Measurements from ENCODE around the gene RTN4R.

Gene RTN4R

DNA sequence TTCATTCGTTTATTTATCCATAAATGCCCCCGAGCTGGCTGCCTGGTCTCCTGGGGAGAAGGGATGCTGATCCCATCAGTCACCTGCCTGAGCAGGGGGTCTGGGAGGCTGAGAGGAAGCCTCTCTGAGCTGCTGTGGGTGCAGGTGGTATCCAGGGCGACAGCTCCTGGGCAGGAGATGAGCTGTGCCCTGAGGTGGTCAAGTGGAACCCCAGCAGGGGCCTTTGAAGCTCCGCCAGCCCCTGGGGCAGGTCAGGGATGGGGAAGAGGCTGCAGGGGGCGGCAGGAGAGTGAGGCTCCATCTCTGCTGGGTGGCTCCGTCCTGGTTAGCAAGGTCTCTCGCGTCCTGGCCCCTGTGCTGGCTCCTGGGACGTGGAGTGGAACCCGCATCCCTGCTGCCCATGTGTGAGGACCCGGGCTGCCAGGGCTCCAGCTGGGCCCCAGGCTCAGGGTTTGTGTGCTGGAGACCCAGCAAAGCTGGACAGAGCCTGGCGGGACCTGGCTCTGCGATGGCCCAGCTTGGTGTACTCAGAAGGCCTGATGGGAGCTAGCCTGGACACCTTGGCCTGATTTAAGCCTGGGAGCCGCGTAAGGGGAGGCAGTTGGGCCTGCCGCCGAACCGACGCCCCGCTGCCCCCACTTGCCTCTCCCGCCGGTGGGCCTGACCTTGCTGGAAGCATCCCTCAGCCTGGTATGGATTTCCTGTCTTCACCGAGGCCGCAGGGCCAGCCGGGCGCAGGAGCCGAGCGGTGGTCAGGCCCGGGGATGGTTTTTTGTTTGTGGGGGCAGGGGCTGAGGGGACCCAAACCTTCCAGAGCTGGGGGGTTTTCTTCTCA lies 44.5 kb downstream of the RTN4R start:
- Histone ChIP-seq H3K36me3 (no peaks in the 10 kb centered on the region), H3K4me1 (peaks cover 0 to 53% (median 37%) of the 10 kb centered on the region in 10 experiments; a peak in 16 of 20 replicates), H3K9me3 (replicated peaks in 1 of 11) (peaks cover 5 to 14% (median 8%) of the 10 kb centered on the region in 11 experiments; a peak in 19 of 22 replicates), H3K9ac (peak overlapping the region in 4 of 11 experiments; percentile 3 to 49 (median 27); a peak in 3 of 22 replicates), H3K27ac (no peak overlapping the region), H3K27me3 (no peaks in the 10 kb centered on the region), H3K4me3 (no peak overlapping the region), H4K20me1 (no peaks in the 10 kb centered on the region), H3K4me2 (peak overlapping the region in 9 of 11 experiments; percentile 12 to 74 (median 61); a peak in 14 of 22 replicates)
- TF ChIP-seq Cebpa-rat (IDR thresholded peaks at IDR 0.05): no peak

DNA sequence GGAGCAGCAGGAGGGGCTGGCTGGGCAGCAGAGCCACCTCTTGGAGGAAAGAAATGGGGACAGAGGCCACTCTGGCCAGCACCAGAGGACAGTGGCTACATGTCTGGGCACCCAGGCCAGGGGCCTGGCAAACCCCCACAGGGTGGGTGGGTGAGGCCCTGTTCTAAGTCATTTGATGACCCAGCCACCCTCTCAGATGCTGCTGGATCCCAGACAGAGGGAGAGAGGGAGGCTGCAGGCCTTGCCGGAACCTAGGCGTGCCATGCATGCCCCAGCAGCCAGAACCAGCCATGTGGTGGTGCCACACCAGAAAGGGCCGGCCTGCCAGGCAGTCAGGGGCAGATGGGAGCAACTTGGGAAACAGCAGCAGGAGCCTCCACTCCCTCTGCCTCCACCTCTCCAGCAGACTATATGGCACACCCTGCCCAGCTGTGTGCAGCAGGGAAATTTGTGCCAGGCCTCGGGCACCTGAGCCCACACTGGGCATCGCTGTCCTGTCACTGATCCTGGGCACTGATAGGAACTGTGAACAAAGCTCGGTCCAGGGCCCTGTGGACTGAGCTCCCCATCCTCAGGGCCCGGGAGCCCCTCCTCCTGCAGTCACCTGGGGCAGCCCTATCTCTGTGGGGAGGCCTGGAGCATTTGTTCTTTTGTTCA lies 45.2 kb downstream of the RTN4R start:
- Histone ChIP-seq H4K20me1 (no peaks in the 10 kb centered on the region), H3K4me1 (peaks cover 0 to 50% (median 36%) of the 10 kb centered on the region in 10 experiments; a peak in 16 of 20 replicates), H3K4me3 (no peak overlapping the region), H3K36me3 (no peaks in the 10 kb centered on the region), H3K4me2 (peak overlapping the region in 9 of 11 experiments; percentile 12 to 74 (median 61); a peak in 17 of 22 replicates), H3K9ac (peak overlapping the region in 5 of 11 experiments; percentile 3 to 58 (median 31); a peak in 6 of 22 replicates), H3K9me3 (replicated peaks in 1 of 11) (peaks cover 5 to 14% (median 8%) of the 10 kb centered on the region in 11 experiments; a peak in 19 of 22 replicates), H3K27ac (peak overlapping the region in 1 of 11 experiments; percentile 25; a peak in 1 of 22 replicates), H3K27me3 (no peaks in the 10 kb centered on the region)
- no peak for TF ChIP-seq Cebpa-rat (IDR thresholded peaks at IDR 0.05)

DNA sequence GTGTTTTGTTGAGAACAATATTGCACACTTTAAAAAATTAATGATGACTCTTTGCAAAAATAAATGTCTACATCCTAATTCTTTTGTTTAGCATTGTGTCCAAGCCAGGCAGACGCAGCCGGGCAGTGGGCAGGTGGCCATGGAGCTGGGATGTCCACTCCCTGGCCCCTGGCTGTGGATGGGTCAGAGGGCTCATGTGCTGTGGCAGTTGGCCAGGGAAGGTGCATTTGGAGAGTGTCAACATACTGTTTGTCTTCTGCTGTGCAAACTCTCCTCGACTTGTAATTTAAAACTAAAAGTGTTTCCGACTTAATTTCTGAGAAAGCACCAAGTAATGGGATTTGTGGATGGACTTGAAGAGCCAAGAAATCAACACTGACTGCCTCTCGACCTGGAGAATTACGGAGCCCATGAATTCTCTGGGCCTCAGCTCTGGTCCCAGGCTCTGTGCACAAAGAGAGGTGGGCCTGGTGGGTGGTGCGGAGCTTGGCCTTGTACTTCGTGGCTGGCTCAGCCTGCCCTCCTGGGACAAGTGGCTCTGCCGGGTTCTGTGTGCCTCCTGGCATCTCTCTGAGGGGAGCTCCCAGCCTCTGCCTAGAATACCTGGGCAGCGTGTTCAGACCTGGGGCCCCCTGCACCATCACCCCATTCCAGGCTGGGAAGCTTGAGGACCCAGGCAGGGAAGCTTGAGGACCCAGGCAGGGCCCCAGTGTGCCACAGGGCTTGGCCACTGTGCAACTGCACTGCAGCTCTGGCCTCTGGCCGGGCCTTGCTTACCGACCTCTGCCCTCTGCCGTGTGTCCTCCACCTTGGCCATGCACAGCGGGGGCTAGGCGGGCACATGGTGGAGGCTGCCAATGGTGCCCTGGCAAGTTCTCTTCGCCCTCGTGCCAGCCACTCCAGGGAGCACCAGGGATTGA lies 46.4 kb downstream of the RTN4R start:
- Histone ChIP-seq H3K4me2 (peak overlapping the region in 8 of 11 experiments; percentile 37 to 74 (median 62); a peak in 14 of 22 replicates), H3K27ac (no peak overlapping the region; a peak in 2 of 22 replicates), H3K9ac (peak overlapping the region in 3 of 11 experiments; percentile 30 to 58 (median 49); a peak in 5 of 22 replicates), H4K20me1 (no peaks in the 10 kb centered on the region), H3K4me3 (no peak overlapping the region), H3K36me3 (no peaks in the 10 kb centered on the region), H3K9me3 (replicated peaks in 1 of 11) (peaks cover 5 to 14% (median 8%) of the 10 kb centered on the region in 11 experiments; a peak in 19 of 22 replicates), H3K4me1 (peaks cover 0 to 51% (median 44%) of the 10 kb centered on the region in 10 experiments; a peak in 16 of 20 replicates), H3K27me3 (no peaks in the 10 kb centered on the region)
- no peak for TF ChIP-seq Cebpa-rat (IDR thresholded peaks at IDR 0.05)

DNA sequence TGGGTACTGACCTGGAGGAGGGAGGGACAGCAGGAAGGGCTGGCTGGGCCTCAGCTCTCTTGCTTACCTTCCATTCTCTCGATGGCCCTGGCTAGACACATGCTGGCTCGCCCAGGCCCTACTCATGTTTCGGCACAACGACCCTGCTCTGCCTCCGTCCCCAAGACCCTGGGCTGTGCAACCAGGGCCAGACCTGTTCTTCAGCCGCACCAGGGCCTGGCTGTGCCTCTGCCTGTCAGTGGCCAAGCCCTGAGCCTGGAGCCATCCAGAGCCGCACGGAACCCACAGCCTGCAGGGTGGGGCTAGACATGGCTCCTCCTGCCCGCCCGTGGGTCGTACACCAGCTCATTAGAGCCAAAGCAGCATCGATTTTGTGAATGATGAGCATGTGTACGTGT lies 47.5 kb downstream of the RTN4R start:
- peaks cover 0 to 59% (median 54%) of the 10 kb centered on the region in 10 experiments; a peak in 16 of 20 replicates for H3K4me1 ChIP-seq

DNA sequence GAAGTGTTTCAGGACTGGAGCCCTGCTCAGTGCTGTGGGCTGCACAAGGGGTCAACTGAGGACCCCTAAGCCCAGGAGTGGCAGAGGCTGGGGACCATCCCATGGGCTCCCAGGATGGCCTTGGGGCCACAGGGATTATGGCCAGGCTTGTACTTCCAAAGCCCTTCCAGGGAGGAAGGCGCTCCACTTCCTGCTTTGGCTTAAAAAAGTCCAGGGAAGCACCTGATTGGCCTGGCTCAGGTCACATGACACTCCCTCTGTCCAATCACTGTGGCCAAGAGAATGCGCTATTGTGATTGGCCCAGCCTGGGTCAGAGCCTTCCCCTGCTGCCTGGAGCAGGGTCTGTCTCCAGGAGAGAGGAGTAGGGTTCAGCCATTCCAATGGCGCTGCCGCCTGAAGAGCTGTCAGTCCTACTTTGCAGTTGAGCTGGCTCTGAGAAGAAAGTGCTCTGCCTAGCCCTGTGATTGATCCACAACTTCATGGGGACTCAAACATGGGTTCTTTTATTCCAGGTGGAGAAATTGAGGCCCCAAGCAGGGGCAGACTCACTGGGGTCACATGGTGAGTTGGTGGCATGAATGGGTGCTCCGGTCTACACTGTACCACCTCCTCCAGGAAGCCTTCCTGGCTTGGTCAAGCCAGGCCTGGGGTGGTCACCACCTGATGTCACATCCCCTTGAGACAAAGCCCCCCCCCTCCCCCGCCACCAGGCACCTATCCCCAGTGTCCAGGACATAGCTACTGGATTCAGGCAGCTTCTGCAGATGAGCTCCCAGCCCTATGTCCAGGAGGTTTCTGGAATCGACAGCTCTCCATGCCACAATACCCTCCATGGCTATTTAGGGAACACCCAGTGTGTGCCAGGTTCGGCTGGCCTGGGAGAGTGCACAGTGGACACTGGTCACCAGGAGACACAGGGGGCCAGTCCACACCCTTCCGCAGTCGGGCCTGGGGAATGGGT lies 48.2 kb downstream of the RTN4R start:
- peaks cover 0 to 4% (median 0%) of the 10 kb centered on the region in 11 experiments; a peak in 2 of 22 replicates for H4K20me1 ChIP-seq

More for the DNA sequence above, 47.5 kb downstream of the RTN4R start:
- Histone ChIP-seq H3K27ac (no peak overlapping the region), H3K9me3 (replicated peaks in 1 of 11) (peaks cover 5 to 14% (median 8%) of the 10 kb centered on the region in 11 experiments; a peak in 19 of 22 replicates), H4K20me1 (no peaks in the 10 kb centered on the region; a peak in 1 of 22 replicates), H3K36me3 (no peaks in the 10 kb centered on the region), H3K9ac (no peak overlapping the region), H3K4me3 (no peak overlapping the region), H3K27me3 (no peaks in the 10 kb centered on the region), H3K4me2 (no peak overlapping the region)
- no peak for TF ChIP-seq Cebpa-rat (IDR thresholded peaks at IDR 0.05)

DNA sequence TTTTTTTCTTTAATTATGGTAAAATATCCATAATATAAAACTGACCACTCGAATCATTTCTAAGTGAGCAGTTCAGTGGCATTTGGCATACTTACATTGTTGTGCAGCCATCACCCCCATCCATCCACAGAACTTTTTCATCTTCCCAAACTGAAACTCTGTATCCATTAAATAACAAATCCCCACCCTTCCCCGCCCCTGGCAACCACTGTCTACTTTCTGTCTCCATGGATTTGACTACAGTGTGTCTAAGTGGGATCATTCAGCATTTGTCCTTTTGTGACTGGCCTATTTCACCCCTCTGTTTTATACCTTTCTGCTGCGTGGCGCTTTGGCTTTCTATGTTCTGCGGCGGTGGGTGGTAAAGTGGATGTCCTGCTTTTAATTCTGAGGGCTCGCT lies 49.1 kb downstream of the RTN4R start:
- Histone ChIP-seq H3K4me1 (peaks cover 2 to 72% (median 68%) of the 10 kb centered on the region in 10 experiments), H3K27me3 (peaks cover 0 to 5% (median 0%) of the 10 kb centered on the region in 11 experiments; a peak in 3 of 22 replicates), H3K4me2 (no peak overlapping the region), H3K9me3 (replicated peaks in 1 of 11) (peaks cover 5 to 10% (median 8%) of the 10 kb centered on the region in 11 experiments; a peak in 19 of 22 replicates), H3K4me3 (no peak overlapping the region), H3K36me3 (no peaks in the 10 kb centered on the region), H4K20me1 (peaks cover 0 to 13% (median 0%) of the 10 kb centered on the region in 11 experiments; a peak in 2 of 22 replicates), H3K9ac (no peak overlapping the region), H3K27ac (no peak overlapping the region)
- TF ChIP-seq Cebpa-rat (IDR thresholded peaks at IDR 0.05): no peak

More for the DNA sequence above, 48.2 kb downstream of the RTN4R start:
- Histone ChIP-seq H3K9me3 (replicated peaks in 1 of 11) (peaks cover 5 to 12% (median 8%) of the 10 kb centered on the region in 11 experiments; a peak in 19 of 22 replicates), H3K27me3 (no peaks in the 10 kb centered on the region), H3K9ac (no peak overlapping the region), H3K36me3 (no peaks in the 10 kb centered on the region), H3K27ac (no peak overlapping the region), H3K4me1 (peaks cover 0 to 66% (median 61%) of the 10 kb centered on the region in 10 experiments; a peak in 16 of 20 replicates), H3K4me2 (no peak overlapping the region; a peak in 1 of 22 replicates), H3K4me3 (no peak overlapping the region)
- TF ChIP-seq Cebpa-rat (IDR thresholded peaks at IDR 0.05): no peak

DNA sequence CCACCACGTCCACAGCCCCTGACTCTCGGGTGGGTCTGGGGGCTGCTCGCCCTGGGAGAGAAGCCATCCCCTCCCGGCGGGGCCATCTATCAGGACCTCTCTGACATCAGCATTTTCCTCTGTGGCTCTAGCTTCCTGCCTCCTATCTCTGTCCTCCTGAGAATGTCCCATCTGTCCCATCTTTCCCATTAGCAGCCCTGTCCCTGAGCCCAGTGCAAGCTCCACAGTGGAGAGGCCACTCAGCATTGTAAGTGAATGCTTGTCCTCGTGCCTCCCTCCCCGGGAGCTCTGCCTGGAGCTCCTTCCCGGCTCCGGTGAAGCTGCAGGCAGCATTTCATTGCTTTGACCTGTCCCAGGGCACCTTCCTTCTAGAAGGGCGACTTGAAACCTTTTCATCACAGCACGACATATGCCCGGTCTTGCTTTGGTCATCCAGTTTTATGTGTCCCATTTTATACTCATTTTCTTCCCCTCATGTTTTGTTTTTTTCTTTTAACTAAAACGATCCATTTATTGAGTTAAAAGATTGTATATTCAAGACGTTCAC lies 49.7 kb downstream of the RTN4R start:
- no peak for TF ChIP-seq Cebpa-rat (IDR thresholded peaks at IDR 0.05)
- Histone ChIP-seq H3K36me3 (no peaks in the 10 kb centered on the region), H3K27ac (no peak overlapping the region), H3K27me3 (peaks cover 0 to 10% (median 0%) of the 10 kb centered on the region in 11 experiments; a peak in 3 of 22 replicates), H3K4me1 (peaks cover 8 to 72% (median 69%) of the 10 kb centered on the region in 10 experiments), H3K9ac (no peak overlapping the region), H3K4me3 (no peak overlapping the region), H4K20me1 (peaks cover 0 to 19% (median 0%) of the 10 kb centered on the region in 11 experiments; a peak in 5 of 22 replicates), H3K9me3 (replicated peaks in 1 of 11) (peaks cover 5 to 10% (median 8%) of the 10 kb centered on the region in 11 experiments; a peak in 19 of 22 replicates), H3K4me2 (peak overlapping the region in 4 of 11 experiments; percentile 2 to 99 (median 22); a peak in 4 of 22 replicates)

All from BLaER1 treated with 17β-estradiol and CSF1 and Interleukin-3, amounts not matched to agents 10 nM and 100 nM (cell line).